Mammary epithelial cell (primary cell): ENCODE results near the gene IDH3B.

ENCODE experiments used
- EZH2 ChIP-seq: IDR thresholded peaks from 2 replicates; pipeline ENCODE4 v1.6.1; 2012; ENCODE audit warnings: low read length, inconsistent platforms, borderline replicate concordance
- TF ChIP-seq, protein P1 (sequence below), 2 donors: IDR thresholded peaks in 1 of 2; conservative IDR thresholded peaks in 1 of 2; 2 replicates each; pipeline ENCODE4 v1.5.1; 2011 to 2012; ENCODE audit warnings: inconsistent platforms in 2 of 2, low read length in 2 of 2, mild to moderate bottlenecking in 2 of 2, control low read depth in 1 of 2, low read depth in 1 of 2; ENCODE audit not compliant: insufficient read depth in 1 of 2; ENCODE audit errors: extremely low read depth in 1 of 2

DNA sequence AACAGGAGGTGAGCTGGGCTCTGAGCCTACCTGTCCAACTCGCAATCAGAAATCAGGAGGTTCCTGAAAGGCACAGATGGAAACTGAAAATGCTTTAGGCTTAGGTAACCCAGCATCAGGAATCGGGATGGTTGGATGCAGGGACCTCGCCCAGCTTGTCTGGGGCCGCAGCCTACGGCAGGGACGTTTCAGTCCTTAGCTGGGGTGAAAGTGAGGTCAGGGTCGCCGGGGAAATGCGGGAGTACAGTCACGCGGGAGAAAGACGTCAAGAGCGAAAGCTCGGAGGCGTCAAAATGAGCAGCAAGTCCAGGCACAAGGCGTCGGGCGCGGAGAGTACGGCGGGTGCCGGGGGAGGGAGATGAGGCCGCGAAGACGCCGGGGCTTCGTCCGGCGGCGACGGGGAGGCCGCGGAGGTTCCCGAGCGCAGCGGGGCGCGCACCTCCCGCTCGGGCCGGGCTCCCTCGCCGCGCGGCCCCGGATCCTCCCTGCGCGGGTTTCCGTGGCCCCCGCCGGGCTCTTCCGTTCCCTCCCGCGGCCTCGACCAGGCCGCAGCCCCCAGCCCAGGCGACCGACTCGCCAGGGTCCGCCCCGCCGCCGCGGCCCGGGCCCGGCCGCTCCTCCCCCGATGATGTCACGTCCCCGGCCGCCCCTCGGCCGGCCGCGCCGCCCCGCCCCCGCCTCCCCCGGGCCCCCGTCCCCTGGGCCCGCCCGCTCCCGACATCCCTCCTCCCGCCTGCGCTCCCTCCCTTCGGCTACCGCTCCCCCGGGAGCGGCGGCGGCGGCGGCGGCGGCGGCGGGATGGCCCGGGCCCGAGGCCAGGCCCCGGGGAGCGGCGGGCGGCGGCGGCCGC is 28.2 kb upstream of the IDH3B start, which contains the start of gene EBF4:
- TF ChIP-seq, protein P1, sequence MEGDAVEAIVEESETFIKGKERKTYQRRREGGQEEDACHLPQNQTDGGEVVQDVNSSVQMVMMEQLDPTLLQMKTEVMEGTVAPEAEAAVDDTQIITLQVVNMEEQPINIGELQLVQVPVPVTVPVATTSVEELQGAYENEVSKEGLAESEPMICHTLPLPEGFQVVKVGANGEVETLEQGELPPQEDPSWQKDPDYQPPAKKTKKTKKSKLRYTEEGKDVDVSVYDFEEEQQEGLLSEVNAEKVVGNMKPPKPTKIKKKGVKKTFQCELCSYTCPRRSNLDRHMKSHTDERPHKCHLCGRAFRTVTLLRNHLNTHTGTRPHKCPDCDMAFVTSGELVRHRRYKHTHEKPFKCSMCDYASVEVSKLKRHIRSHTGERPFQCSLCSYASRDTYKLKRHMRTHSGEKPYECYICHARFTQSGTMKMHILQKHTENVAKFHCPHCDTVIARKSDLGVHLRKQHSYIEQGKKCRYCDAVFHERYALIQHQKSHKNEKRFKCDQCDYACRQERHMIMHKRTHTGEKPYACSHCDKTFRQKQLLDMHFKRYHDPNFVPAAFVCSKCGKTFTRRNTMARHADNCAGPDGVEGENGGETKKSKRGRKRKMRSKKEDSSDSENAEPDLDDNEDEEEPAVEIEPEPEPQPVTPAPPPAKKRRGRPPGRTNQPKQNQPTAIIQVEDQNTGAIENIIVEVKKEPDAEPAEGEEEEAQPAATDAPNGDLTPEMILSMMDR (conservative IDR thresholded peaks at IDR 0.05 in 1 of 2, IDR thresholded peaks at IDR 0.05 in 1 of 2; ENCODE audit: extremely low read depth in 1 of 2, insufficient read depth in 1 of 2, low read depth in 1 of 2, low read length in 2 of 2), result no peak
- peak; percentile 86 for TF ChIP-seq EZH2
